ENCODE data around the gene TWF2. TPM values are rescaled to one million over a fixed set of nuclear protein-coding genes. Genes with fewer than 3 reads are reported as not detected.

TWF2 gene
- polyA plus RNA-seq, 1 donor, result 19.9 TPM

- H3K4me3 ChIP-seq (ENCODE audit: low read length), result no peak overlapping the region
- peaks cover 38% of the 10 kb centered on the region for H3K36me3 ChIP-seq (ENCODE audit: control insufficient read depth, insufficient read depth, low read length)
Measured at GRCh38 chr3:52216585-52217408, 22.2 kb downstream of the TWF2 start.

DNA sequence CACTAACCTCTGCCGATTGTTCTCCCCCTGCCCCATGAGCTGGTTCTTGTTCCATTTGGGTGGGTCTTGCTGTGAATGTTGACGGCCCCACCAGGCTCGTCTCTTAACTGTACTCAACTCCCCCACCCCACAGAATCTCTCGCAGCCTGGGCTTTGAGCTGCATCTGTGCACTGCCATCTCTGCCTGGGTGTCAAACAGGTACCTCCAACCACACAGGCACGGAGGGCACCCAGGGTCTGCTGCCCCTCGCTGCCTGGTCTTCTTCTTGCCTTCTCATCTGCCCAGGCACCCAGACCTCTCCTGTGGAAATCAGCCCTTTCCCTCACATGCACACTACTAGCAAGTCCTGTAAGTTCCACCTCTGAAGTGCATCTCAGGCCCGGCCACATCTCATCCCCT, 23.6 kb downstream of the TWF2 start:
- Histone ChIP-seq H3K4me1 (ENCODE audit: control insufficient read depth, insufficient read depth, low read length) (peaks cover 32% of the 10 kb centered on the region), H3K27ac (ENCODE audit: low read length) (no peak overlapping the region), H3K4me3 (ENCODE audit: low read length) (no peak overlapping the region), H3K9me3 (ENCODE audit: control insufficient read depth, low read depth, low read length) (no peaks in the 10 kb centered on the region), H3K27me3 (ENCODE audit: control insufficient read depth, insufficient read depth, low read length) (no peaks in the 10 kb centered on the region), H3K36me3 (ENCODE audit: control insufficient read depth, insufficient read depth, low read length) (peaks cover 48% of the 10 kb centered on the region)
- DNase-seq, result no peak
- no CpG with 5 or more reads among the region's 7 CpGs for WGBS (ENCODE audit: insufficient coverage, low lambda C conversion rate)

More at GRCh38 chr3:52216585-52217408, 22.2 kb downstream of the TWF2 start:
- peak overlapping the region; percentile 31 for H3K27ac ChIP-seq (ENCODE audit: low read length)
- H3K9me3 ChIP-seq (ENCODE audit: control insufficient read depth, low read depth, low read length), result peaks cover 3% of the 10 kb centered on the region
- peak in 1 of 2 donors; percentile 77 for DNase-seq
- H3K4me1 ChIP-seq (ENCODE audit: control insufficient read depth, insufficient read depth, low read length), result peaks cover 24% of the 10 kb centered on the region
- no peaks in the 10 kb centered on the region for H3K27me3 ChIP-seq (ENCODE audit: control insufficient read depth, insufficient read depth, low read length)
- 48% methylated on average over 4 of the region's 13 CpGs for WGBS (ENCODE audit: insufficient coverage, low lambda C conversion rate)

GRCh38 chr3:52213901-52214300, 25.1 kb downstream of the TWF2 start:
- peaks cover 60% of the 10 kb centered on the region for H3K36me3 ChIP-seq (ENCODE audit: control insufficient read depth, insufficient read depth, low read length)
- no peak for DNase-seq
- H3K27me3 ChIP-seq (ENCODE audit: control insufficient read depth, insufficient read depth, low read length), result no peaks in the 10 kb centered on the region
- no peaks in the 10 kb centered on the region for H3K9me3 ChIP-seq (ENCODE audit: control insufficient read depth, low read depth, low read length)
- no peak overlapping the region for H3K27ac ChIP-seq (ENCODE audit: low read length)
- peaks cover 36% of the 10 kb centered on the region for H3K4me1 ChIP-seq (ENCODE audit: control insufficient read depth, insufficient read depth, low read length)
- H3K4me3 ChIP-seq (ENCODE audit: low read length), result no peak overlapping the region

DNA sequence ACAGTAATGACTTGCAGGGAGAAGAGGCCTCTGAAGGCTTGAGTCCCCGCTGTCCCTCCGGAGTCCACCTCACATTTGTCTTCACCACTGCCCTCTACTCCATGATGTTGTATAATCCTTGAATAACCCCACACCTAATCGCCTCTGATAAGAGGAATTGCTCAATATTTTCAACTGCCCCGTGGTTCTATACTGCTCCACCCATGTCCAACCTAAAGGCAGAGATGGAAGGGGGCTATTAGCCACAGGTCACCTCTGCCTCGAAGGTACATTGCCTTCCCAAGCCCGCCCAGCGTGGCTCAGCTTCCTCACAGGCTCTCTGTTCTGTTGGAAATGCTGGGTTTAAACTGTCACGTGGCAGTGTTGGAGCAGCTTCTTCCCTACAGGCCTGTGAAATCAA, 26.0 kb downstream of the TWF2 start:
- Histone ChIP-seq H3K4me1 (ENCODE audit: control insufficient read depth, insufficient read depth, low read length) (peaks cover 36% of the 10 kb centered on the region), H3K9me3 (ENCODE audit: control insufficient read depth, low read depth, low read length) (no peaks in the 10 kb centered on the region), H3K4me3 (ENCODE audit: low read length) (no peak overlapping the region), H3K36me3 (ENCODE audit: control insufficient read depth, insufficient read depth, low read length) (peaks cover 68% of the 10 kb centered on the region), H3K27me3 (ENCODE audit: control insufficient read depth, insufficient read depth, low read length) (no peaks in the 10 kb centered on the region), H3K27ac (ENCODE audit: low read length) (peak overlapping the region; percentile 5)
- 80% methylated on average over 1 of the region's 8 CpGs for WGBS (ENCODE audit: insufficient coverage, low lambda C conversion rate)
- DNase-seq, result peak in 1 of 2 donors; percentile 42

- peak in 1 of 2 donors; percentile 44 for DNase-seq
Measured at GRCh38 chr3:52211268-52211891, 27.6 kb downstream of the TWF2 start.

GRCh38 chr3:52210550-52211046, 28.4 kb downstream of the TWF2 start:
- WGBS (ENCODE audit: insufficient coverage, low lambda C conversion rate), result no CpG with 5 or more reads among the region's 6 CpGs
- Histone ChIP-seq H3K27me3 (ENCODE audit: control insufficient read depth, insufficient read depth, low read length) (no peaks in the 10 kb centered on the region), H3K9me3 (ENCODE audit: control insufficient read depth, low read depth, low read length) (no peaks in the 10 kb centered on the region), H3K27ac (ENCODE audit: low read length) (peak overlapping the region; percentile 80), H3K4me3 (ENCODE audit: low read length) (no peak overlapping the region), H3K36me3 (ENCODE audit: control insufficient read depth, insufficient read depth, low read length) (peaks cover 85% of the 10 kb centered on the region), H3K4me1 (ENCODE audit: control insufficient read depth, insufficient read depth, low read length) (peaks cover 27% of the 10 kb centered on the region)
- DNase-seq, result peak; percentile 91 to 96

More at GRCh38 chr3:52211268-52211891, 27.6 kb downstream of the TWF2 start:
- Histone ChIP-seq H3K4me3 (ENCODE audit: low read length) (no peak overlapping the region), H3K9me3 (ENCODE audit: control insufficient read depth, low read depth, low read length) (no peaks in the 10 kb centered on the region), H3K27me3 (ENCODE audit: control insufficient read depth, insufficient read depth, low read length) (no peaks in the 10 kb centered on the region), H3K36me3 (ENCODE audit: control insufficient read depth, insufficient read depth, low read length) (peaks cover 79% of the 10 kb centered on the region), H3K4me1 (ENCODE audit: control insufficient read depth, insufficient read depth, low read length) (peaks cover 27% of the 10 kb centered on the region), H3K27ac (ENCODE audit: low read length) (peak overlapping the region; percentile 80)
- no CpG with 5 or more reads among the region's 18 CpGs for WGBS (ENCODE audit: insufficient coverage, low lambda C conversion rate)

DNA sequence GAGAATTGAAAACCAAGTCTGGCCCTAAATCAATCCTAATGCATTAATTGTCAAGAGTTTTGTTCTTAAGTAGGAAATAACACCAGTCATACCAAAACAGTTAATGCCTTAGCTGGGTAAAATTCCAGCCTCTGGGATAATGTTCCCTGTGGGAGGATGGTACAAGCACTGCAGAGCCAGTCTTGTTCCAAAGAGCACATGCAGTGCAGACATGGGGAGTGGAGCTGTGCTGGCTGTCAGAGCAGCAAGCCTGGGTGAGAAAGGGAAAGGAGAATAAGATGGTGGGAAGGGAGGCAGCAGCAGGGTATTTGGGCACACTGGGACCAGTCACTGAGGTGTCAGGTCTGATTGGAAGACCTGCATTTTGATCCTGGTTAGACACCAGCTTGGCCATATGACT, 28.9 kb downstream of the TWF2 start:
- Histone ChIP-seq H3K4me3 (ENCODE audit: low read length) (no peak overlapping the region), H3K27me3 (ENCODE audit: control insufficient read depth, insufficient read depth, low read length) (no peaks in the 10 kb centered on the region), H3K27ac (ENCODE audit: low read length) (peak overlapping the region; percentile 71), H3K4me1 (ENCODE audit: control insufficient read depth, insufficient read depth, low read length) (peaks cover 27% of the 10 kb centered on the region), H3K36me3 (ENCODE audit: control insufficient read depth, insufficient read depth, low read length) (peaks cover 85% of the 10 kb centered on the region), H3K9me3 (ENCODE audit: control insufficient read depth, low read depth, low read length) (no peaks in the 10 kb centered on the region)
- DNase-seq, result peak in 1 of 2 donors; percentile 38

DNA sequence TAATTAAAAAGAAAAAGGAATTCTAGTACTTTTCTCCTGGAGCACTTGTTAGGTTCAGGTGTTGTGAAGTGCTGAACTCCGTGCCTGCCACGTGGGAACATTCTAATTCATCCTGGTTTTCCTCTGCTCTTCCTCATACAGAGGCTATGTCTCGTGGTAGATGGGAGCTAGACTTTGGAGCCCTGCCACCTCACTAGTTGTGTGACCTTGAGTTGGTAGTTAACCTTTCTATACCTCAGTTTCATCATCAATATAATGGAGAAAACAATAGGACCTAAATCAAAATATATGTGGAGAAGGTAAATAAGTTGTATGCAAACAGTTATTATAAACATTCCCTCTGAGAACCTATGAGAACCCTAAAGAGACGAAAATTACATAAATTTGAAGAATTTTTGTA, 30.4 kb downstream of the TWF2 start:
- 100% methylated on average over 1 of the region's 4 CpGs for WGBS (ENCODE audit: insufficient coverage, low lambda C conversion rate)
- Histone ChIP-seq H3K9me3 (ENCODE audit: control insufficient read depth, low read depth, low read length) (no peaks in the 10 kb centered on the region), H3K27ac (ENCODE audit: low read length) (no peak overlapping the region), H3K4me1 (ENCODE audit: control insufficient read depth, insufficient read depth, low read length) (peaks cover 27% of the 10 kb centered on the region), H3K4me3 (ENCODE audit: low read length) (no peak overlapping the region), H3K36me3 (ENCODE audit: control insufficient read depth, insufficient read depth, low read length) (peaks cover 86% of the 10 kb centered on the region), H3K27me3 (ENCODE audit: control insufficient read depth, insufficient read depth, low read length) (no peaks in the 10 kb centered on the region)
- no peak for DNase-seq

DNA sequence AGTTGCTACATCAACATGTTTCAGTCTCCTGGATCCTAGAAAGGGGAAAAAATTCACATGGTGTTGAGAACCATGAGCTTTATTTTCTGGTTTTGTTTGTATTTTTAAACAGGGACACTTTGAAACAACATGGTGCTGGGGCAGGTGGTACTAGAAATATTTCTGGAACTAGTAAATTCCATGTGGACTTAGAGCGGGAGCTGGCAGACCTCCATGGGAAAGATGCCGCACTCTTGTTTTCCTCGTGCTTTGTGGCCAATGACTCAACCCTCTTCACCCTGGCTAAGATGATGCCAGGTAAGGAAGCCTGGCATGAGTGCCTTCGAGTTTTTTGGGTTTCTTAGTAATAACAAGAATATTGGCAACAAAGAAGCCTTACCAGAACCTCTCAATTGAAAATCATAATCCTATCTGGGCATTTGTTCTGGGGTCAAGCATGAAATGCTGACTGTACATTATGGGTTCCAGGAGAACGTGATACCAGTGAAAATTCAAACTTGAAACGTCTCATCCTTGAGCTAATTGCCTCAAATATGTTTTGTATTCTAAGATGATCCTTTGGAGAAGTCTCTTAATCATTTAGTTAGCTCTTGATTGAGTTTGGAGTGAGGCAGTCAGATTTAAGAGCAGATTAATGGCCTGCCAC, 33.1 kb downstream of the TWF2 start:
- Histone ChIP-seq H3K27ac (ENCODE audit: low read length) (no peak overlapping the region), H3K4me3 (ENCODE audit: low read length) (no peak overlapping the region), H3K36me3 (ENCODE audit: control insufficient read depth, insufficient read depth, low read length) (peaks cover 81% of the 10 kb centered on the region), H3K4me1 (ENCODE audit: control insufficient read depth, insufficient read depth, low read length) (peaks cover 6% of the 10 kb centered on the region), H3K27me3 (ENCODE audit: control insufficient read depth, insufficient read depth, low read length) (no peaks in the 10 kb centered on the region), H3K9me3 (ENCODE audit: control insufficient read depth, low read depth, low read length) (no peaks in the 10 kb centered on the region)
- no peak for DNase-seq
- no CpG with 5 or more reads among the region's 6 CpGs for WGBS (ENCODE audit: insufficient coverage, low lambda C conversion rate)

- Histone ChIP-seq H3K27me3 (ENCODE audit: control insufficient read depth, insufficient read depth, low read length) (no peaks in the 10 kb centered on the region), H3K27ac (ENCODE audit: low read length) (no peak overlapping the region), H3K36me3 (ENCODE audit: control insufficient read depth, insufficient read depth, low read length) (peaks cover 71% of the 10 kb centered on the region), H3K4me1 (ENCODE audit: control insufficient read depth, insufficient read depth, low read length) (no peaks in the 10 kb centered on the region), H3K4me3 (ENCODE audit: low read length) (no peak overlapping the region), H3K9me3 (ENCODE audit: control insufficient read depth, low read depth, low read length) (no peaks in the 10 kb centered on the region)
- 83% methylated on average over 3 of the region's 10 CpGs for WGBS (ENCODE audit: insufficient coverage, low lambda C conversion rate)
- peak in 1 of 2 donors; percentile 43 for DNase-seq
Measured at GRCh38 chr3:52204337-52205073, 34.5 kb downstream of the TWF2 start.
